ENCODE data around the gene MYMX.

Gene MYMX

DNA sequence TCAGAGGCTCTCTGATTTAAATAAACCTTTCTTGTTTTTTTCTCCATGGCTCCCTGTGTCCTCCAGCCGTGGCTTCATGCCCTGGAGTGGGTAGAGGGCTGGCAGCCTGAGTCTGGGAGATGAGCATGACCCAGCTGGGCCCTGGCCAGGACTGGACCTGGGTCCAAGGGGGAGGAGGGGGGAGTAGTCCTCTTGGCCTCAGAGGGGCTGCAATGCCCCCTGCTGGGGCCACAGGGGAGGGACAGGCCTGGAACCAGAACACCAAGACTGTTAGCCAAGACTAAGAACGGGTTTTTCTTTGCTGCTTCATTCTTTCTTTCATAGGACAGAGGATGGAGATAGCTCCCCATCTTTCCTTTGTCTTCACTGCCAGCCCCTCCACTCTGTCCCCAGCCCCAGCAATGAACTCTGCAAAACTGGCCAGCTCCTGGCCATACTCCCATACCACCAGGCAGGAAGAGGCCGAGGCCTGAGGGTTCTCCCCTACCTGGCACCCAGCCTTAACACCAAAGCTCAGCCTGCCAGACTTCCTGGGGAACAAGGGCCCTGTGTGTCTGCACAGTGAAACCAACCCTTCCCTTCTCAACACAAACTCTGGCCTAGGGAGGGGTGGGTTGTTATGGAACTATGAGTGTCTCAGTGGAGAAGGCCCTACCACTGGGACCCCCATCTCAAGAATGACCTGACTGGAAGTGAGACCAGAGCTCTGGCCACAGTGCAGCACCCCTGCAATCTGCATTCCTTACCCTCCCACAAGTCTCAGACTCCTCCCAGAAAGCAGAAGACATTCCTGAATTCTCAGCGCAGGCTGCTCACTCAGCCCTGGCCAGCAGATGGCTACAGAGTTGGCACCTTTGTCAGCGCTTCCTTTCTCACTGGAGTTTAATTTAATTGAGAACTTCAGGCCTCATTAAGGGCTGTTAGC, 17.6 kb downstream of the MYMX start:
- peaks cover 32% of the 10 kb centered on the region for H3K36me3 ChIP-seq (ENCODE audit: low read depth)
- ATAC-seq (ENCODE audit: low read depth) = peak; percentile 28; the same call in 1 of the 3 replicates
- peak; percentile 48 for DNase-seq (ENCODE audit: low spot score)
- H3K27ac ChIP-seq (ENCODE audit: poor library complexity, severe bottlenecking) = peak overlapping the region; percentile 64
- TF ChIP-seq, protein P1, sequence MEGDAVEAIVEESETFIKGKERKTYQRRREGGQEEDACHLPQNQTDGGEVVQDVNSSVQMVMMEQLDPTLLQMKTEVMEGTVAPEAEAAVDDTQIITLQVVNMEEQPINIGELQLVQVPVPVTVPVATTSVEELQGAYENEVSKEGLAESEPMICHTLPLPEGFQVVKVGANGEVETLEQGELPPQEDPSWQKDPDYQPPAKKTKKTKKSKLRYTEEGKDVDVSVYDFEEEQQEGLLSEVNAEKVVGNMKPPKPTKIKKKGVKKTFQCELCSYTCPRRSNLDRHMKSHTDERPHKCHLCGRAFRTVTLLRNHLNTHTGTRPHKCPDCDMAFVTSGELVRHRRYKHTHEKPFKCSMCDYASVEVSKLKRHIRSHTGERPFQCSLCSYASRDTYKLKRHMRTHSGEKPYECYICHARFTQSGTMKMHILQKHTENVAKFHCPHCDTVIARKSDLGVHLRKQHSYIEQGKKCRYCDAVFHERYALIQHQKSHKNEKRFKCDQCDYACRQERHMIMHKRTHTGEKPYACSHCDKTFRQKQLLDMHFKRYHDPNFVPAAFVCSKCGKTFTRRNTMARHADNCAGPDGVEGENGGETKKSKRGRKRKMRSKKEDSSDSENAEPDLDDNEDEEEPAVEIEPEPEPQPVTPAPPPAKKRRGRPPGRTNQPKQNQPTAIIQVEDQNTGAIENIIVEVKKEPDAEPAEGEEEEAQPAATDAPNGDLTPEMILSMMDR (IDR thresholded peaks at IDR 0.05; ENCODE audit: poor library complexity, severe bottlenecking) = peak; percentile 38
- H3K4me1 ChIP-seq (ENCODE audit: insufficient read depth, poor library complexity, severe bottlenecking) = peaks cover 7% of the 10 kb centered on the region
- no peaks in the 10 kb centered on the region for H3K9me3 ChIP-seq (ENCODE audit: severe bottlenecking)
- H3K4me3 ChIP-seq (ENCODE audit: severe bottlenecking) = no peak overlapping the region
- H3K27me3 ChIP-seq (ENCODE audit: insufficient read depth, poor library complexity, severe bottlenecking) = no peaks in the 10 kb centered on the region

GRCh38 chr6:44235269-44235668, 18.5 kb downstream of the MYMX start:
- Histone ChIP-seq H3K4me3 (ENCODE audit: severe bottlenecking) (no peak overlapping the region), H3K36me3 (ENCODE audit: low read depth) (peaks cover 27% of the 10 kb centered on the region), H3K4me1 (ENCODE audit: insufficient read depth, poor library complexity, severe bottlenecking) (peaks cover 7% of the 10 kb centered on the region), H3K9me3 (ENCODE audit: severe bottlenecking) (no peaks in the 10 kb centered on the region), H3K27me3 (ENCODE audit: insufficient read depth, poor library complexity, severe bottlenecking) (no peaks in the 10 kb centered on the region), H3K27ac (ENCODE audit: poor library complexity, severe bottlenecking) (peak overlapping the region; percentile 64)
- TF ChIP-seq, protein P1 (IDR thresholded peaks at IDR 0.05; ENCODE audit: poor library complexity, severe bottlenecking) = no peak
- DNase-seq (ENCODE audit: low spot score) (peak; percentile 23), ATAC-seq (ENCODE audit: low read depth) (no peak)

- no peaks in the 10 kb centered on the region for H3K9me3 ChIP-seq (ENCODE audit: severe bottlenecking)
- DNase-seq (ENCODE audit: low spot score) (no peak), ATAC-seq (ENCODE audit: low read depth) (no peak)
- H3K4me1 ChIP-seq (ENCODE audit: insufficient read depth, poor library complexity, severe bottlenecking) = peaks cover 7% of the 10 kb centered on the region
- no peaks in the 10 kb centered on the region for H3K27me3 ChIP-seq (ENCODE audit: insufficient read depth, poor library complexity, severe bottlenecking)
- H3K4me3 ChIP-seq (ENCODE audit: severe bottlenecking) = no peak overlapping the region
- TF ChIP-seq, protein P1 (IDR thresholded peaks at IDR 0.05; ENCODE audit: poor library complexity, severe bottlenecking) = no peak
- peak overlapping the region; percentile 64 for H3K27ac ChIP-seq (ENCODE audit: poor library complexity, severe bottlenecking)
- H3K36me3 ChIP-seq (ENCODE audit: low read depth) = peaks cover 23% of the 10 kb centered on the region
Measured at GRCh38 chr6:44235891-44236516, 19.3 kb downstream of the MYMX start.

DNA sequence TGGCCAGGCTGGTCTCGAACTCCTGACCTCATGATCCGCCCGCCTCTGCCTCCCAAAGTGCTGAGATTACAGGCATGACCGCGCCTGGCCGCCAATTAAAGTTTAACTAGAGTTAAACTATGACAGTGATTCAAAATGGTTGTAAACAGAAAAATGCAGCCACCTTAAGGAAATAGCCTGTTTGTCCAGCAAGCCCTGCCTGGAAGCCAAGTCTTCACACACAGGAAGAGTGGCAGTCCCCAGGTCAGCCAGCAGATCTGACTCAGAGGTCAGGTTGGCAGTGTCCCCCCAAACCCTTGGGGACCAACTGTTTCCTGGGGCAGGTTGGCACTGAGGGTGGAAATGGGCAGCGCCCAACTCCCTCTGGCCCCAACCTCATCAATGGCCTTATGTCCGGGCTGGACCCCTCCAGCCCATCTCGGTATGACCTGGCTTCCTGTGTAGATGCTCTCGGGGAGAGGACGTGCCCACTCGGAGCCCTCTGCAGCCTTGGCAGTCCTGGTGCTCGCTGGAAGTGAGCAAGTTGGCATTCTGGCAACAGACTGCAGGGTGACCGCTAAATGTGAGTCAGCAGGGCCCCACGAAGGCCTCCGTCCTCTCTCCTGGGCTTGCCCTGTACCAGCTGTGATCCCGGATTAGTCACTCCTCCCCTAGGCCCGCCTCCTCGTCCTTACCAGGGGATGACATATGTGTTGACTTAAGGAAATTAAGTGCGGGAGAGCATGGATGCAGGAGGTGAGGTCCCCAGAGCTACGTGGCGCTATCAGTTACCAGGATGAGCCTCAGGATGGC, 20.5 kb downstream of the MYMX start:
- Histone ChIP-seq H3K36me3 (ENCODE audit: low read depth) (peaks cover 11% of the 10 kb centered on the region; the same call in 1 of the 2 replicates), H3K9me3 (ENCODE audit: severe bottlenecking) (no peaks in the 10 kb centered on the region), H3K27ac (ENCODE audit: poor library complexity, severe bottlenecking) (peak overlapping the region; percentile 64), H3K4me3 (ENCODE audit: severe bottlenecking) (peak overlapping the region; percentile 39), H3K27me3 (ENCODE audit: insufficient read depth, poor library complexity, severe bottlenecking) (no peaks in the 10 kb centered on the region), H3K4me1 (ENCODE audit: insufficient read depth, poor library complexity, severe bottlenecking) (peaks cover 7% of the 10 kb centered on the region)
- ATAC-seq (ENCODE audit: low read depth) (peak; percentile 93), DNase-seq (ENCODE audit: low spot score) (peak; percentile 97)
- TF ChIP-seq, protein P1 (IDR thresholded peaks at IDR 0.05; ENCODE audit: poor library complexity, severe bottlenecking) = no peak
